ENCODE data around the gene RANBP9.

RANBP9 gene

GRCh38 chr6:13576017-13576416 lies 135.6 kb downstream of the RANBP9 start:
- H3K4me1 Mint-ChIP-seq: peaks cover 15 to 22% of the 10 kb centered on the region in 2 donors
- H3K27ac Mint-ChIP-seq: peak overlapping the region; percentile 68
- no peaks in the 10 kb centered on the region for H3K27me3 Mint-ChIP-seq
- peak overlapping the region; percentile 43 to 66 for H3K4me3 Mint-ChIP-seq
- no peaks in the 10 kb centered on the region for H3K9me3 Mint-ChIP-seq
- H3K36me3 Mint-ChIP-seq: peaks cover 8 to 22% of the 10 kb centered on the region in 2 donors
- DNase-seq: no peak
- ATAC-seq (replicated peaks): no peak

GRCh38 chr6:13575377-13575775 lies 136.3 kb downstream of the RANBP9 start:
- Mint-ChIP-seq H3K27ac (peak overlapping the region; percentile 98), H3K9me3 (no peaks in the 10 kb centered on the region), H3K4me3 (peak overlapping the region; percentile 89 to 97), H3K36me3 (peaks cover 1 to 19% of the 10 kb centered on the region in 2 donors), H3K4me1 (peaks cover 15 to 22% of the 10 kb centered on the region in 2 donors), H3K27me3 (no peaks in the 10 kb centered on the region)
- no peak for ATAC-seq (replicated peaks)
- no peak for DNase-seq

GRCh38 chr6:13574571-13575376 lies 136.9 kb downstream of the RANBP9 start, which contains the start of gene SIRT5:
Gene SIRT5, plus strand, starts transcription at chr6:13574601. Its CDS starts 9,510 bp downstream, at chr6:13584111.
- peaks cover 0 to 18% of the 10 kb centered on the region in 2 donors for H3K36me3 Mint-ChIP-seq
- H3K4me1 Mint-ChIP-seq: peaks cover 15 to 22% of the 10 kb centered on the region in 2 donors
- H3K4me3 Mint-ChIP-seq: peak within 1 kb of the TSS; percentile 89 to 97
- no peaks in the 10 kb centered on the region for H3K9me3 Mint-ChIP-seq
- peak within 1 kb of the TSS; percentile 98 for H3K27ac Mint-ChIP-seq
- H3K27me3 Mint-ChIP-seq: no peaks in the 10 kb centered on the region
- peak; percentile 81 for DNase-seq
- ATAC-seq (replicated peaks): peak; percentile 82

GRCh38 chr6:13574149-13574570 lies 137.5 kb downstream of the RANBP9 start:
- no peaks in the 10 kb centered on the region for H3K27me3 Mint-ChIP-seq
- ATAC-seq (replicated peaks): peak; percentile 85

GRCh38 chr6:13573669-13574110 lies 137.9 kb downstream of the RANBP9 start:
- Mint-ChIP-seq H3K9me3 (no peaks in the 10 kb centered on the region), H3K36me3 (peaks cover 0 to 18% of the 10 kb centered on the region in 2 donors), H3K27me3 (peaks cover 3% of the 10 kb centered on the region in 2 donors), H3K4me3 (peak overlapping the region; percentile 89 to 97), H3K27ac (peak overlapping the region; percentile 86), H3K4me1 (peaks cover 15 to 22% of the 10 kb centered on the region in 2 donors)
- DNase-seq: no peak
- no peak for ATAC-seq (replicated peaks)

More at GRCh38 chr6:13574149-13574570, 137.5 kb downstream of the RANBP9 start:
- H3K9me3 Mint-ChIP-seq: no peaks in the 10 kb centered on the region
- peak; percentile 93 for DNase-seq
- peaks cover 15 to 22% of the 10 kb centered on the region in 2 donors for H3K4me1 Mint-ChIP-seq
- H3K27ac Mint-ChIP-seq: peak overlapping the region; percentile 98
- H3K4me3 Mint-ChIP-seq: peak overlapping the region; percentile 89 to 97
- peaks cover 0 to 18% of the 10 kb centered on the region in 2 donors for H3K36me3 Mint-ChIP-seq

- peak overlapping the region; percentile 89 to 97 for H3K4me3 Mint-ChIP-seq
- ATAC-seq (replicated peaks) (no peak), DNase-seq (no peak)
- no peaks in the 10 kb centered on the region for H3K9me3 Mint-ChIP-seq
- H3K27ac Mint-ChIP-seq: no peak overlapping the region
- peaks cover 15 to 22% of the 10 kb centered on the region in 2 donors for H3K4me1 Mint-ChIP-seq
- H3K27me3 Mint-ChIP-seq: peaks cover 6 to 7% of the 10 kb centered on the region in 2 donors
- peaks cover 0 to 16% of the 10 kb centered on the region in 2 donors for H3K36me3 Mint-ChIP-seq
Observed at GRCh38 chr6:13572951-13573654, 138.5 kb downstream of the RANBP9 start.

DNA sequence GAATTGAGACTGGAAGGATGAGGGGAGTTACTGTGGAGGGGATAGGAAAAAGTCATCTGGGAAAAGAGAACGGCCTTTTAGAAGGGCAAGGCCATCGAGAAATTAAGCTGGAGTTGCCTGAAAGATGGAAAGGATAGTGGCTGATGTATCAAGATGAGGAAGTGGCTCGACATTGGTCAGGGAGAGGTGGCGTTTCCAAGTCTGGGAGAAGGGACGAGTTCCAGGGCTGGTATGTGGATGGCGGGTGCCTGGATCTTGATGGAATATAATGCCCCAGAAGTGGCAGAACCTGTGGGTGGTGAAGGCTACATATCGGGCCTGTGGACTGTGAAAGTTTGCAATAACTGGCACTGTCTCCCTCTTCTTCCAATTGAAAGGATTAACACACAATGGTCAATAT lies 139.4 kb downstream of the RANBP9 start:
- Mint-ChIP-seq H3K27ac (no peak overlapping the region), H3K4me1 (peaks cover 15 to 22% of the 10 kb centered on the region in 2 donors)
- no peak for ATAC-seq (replicated peaks)

More for the DNA sequence above, 139.4 kb downstream of the RANBP9 start:
- DNase-seq: no peak
- H3K9me3 Mint-ChIP-seq: no peaks in the 10 kb centered on the region
- peaks cover 6 to 7% of the 10 kb centered on the region in 2 donors for H3K27me3 Mint-ChIP-seq
- H3K36me3 Mint-ChIP-seq: peaks cover 0 to 11% of the 10 kb centered on the region in 2 donors
- H3K4me3 Mint-ChIP-seq: peak overlapping the region in 1 of 2 donors; percentile 13
